Natural killer cell treated with Interleukin-12 subunit alpha and Interleukin-12 subunit beta and Interleukin-15 and Interleukin-18, amount 100 ng/mL, for 72 hours (primary cell): Measurements from ENCODE around the gene OFD1. TPM values are rescaled to one million over a fixed set of nuclear protein-coding genes. Genes with fewer than 3 reads are reported as not detected.

Experiments
- ATAC-seq, 2 donors: fragments of 150-1000 bp; cut with Tn5 transposase in 1 of 2; sonication (Bioruptor Pico), chemical (Tn5 transposase) in 1 of 2; 2 replicates each; pipeline ENCODE4 v1.10.0; 2021
- DNase-seq: peaks from one replicate; pipeline ENCODE4 v3.0.0; 2022; ENCODE audit warnings: low spot score
- H3K27ac Mint-ChIP-seq, 2 donors: 1 replicate in 1 of 2; 2 replicates in 1 of 2; pipeline ENCODE4 v1.8.0; 2022; ENCODE audit warnings: mixed read lengths in 2 of 2, mild to moderate bottlenecking in 1 of 2, moderate library complexity in 1 of 2
- H3K27me3 Mint-ChIP-seq, 2 donors: 1 replicate in 1 of 2; 2 replicates in 1 of 2; pipeline ENCODE4 v1.8.0; 2022; ENCODE audit warnings: mixed read lengths in 2 of 2
- H3K36me3 Mint-ChIP-seq: one replicate; pipeline ENCODE4 v1.8.0; 2022; ENCODE audit warnings: mixed read lengths
- H3K4me1 Mint-ChIP-seq, 2 donors: 1 replicate in 1 of 2; 2 replicates in 1 of 2; pipeline ENCODE4 v1.8.0; 2022; ENCODE audit warnings: low read depth in 2 of 2, mixed read lengths in 2 of 2, mild to moderate bottlenecking in 1 of 2
- H3K4me3 Mint-ChIP-seq: one replicate; pipeline ENCODE4 v1.8.0; 2022; ENCODE audit warnings: mixed read lengths
- H3K9me3 Mint-ChIP-seq: 2 replicates; pipeline ENCODE4 v1.8.0; 2022; ENCODE audit warnings: mixed read lengths
- total RNA-seq, 2 donors: library from RNA; stranded (reverse); gene quantifications; one replicate each; pipeline ENCODE4 v1.2.3, GENCODE V29; 2022

OFD1 gene
- total RNA-seq, 2 donors from 2014 or later = 39.1 to 46.1 TPM

DNA sequence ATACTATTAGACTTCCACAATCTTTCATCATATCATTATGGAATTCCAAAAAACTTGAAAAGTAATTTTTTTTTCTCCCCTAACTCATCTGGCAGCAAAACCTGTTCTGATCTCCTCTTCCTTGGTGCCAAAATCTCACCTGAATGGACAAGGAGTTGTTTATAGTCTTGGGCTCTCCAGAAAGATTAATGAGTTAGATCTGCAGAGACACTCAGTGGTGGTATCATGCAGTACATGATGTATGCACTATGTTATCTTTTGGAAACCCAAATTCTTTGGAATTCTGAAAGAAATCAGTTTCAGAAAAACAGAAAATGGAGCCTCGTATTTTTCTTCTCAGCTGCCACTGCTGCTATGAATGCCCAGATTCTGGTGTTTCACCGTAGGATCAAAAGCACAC lies 70.7 kb downstream of the OFD1 start:
- H3K9me3 Mint-ChIP-seq = no peaks in the 10 kb centered on the region
- peaks cover 6 to 23% of the 10 kb centered on the region in 2 donors for H3K27me3 Mint-ChIP-seq
- no peaks in the 10 kb centered on the region for H3K36me3 Mint-ChIP-seq
- ATAC-seq (no peak), DNase-seq (no peak)
- no peak overlapping the region for H3K27ac Mint-ChIP-seq
- no peaks in the 10 kb centered on the region for H3K4me1 Mint-ChIP-seq
- no peak overlapping the region for H3K4me3 Mint-ChIP-seq

DNA sequence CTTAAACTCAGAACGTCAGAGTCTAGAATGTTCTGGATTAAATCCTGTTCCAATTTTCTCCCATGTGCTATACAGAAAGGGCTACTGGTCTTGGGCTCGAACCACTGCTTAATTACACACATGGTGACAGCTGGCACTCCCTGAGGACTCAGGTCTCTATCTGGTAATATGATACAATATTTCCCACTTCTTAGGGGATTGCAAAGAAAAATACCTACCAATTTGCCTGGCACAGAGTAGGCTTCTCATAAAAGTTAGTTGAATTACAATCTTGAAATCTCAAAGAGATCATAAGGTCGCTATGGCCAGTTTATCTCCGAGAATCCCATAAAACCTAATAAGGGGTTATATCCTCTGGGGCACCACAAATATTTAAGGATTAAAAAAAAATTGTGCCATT lies 73.7 kb downstream of the OFD1 start:
- DNase-seq (no peak), ATAC-seq (no peak)
- Mint-ChIP-seq H3K4me3 (no peak overlapping the region), H3K27me3 (peaks cover 6 to 27% of the 10 kb centered on the region in 2 donors), H3K36me3 (no peaks in the 10 kb centered on the region), H3K4me1 (no peaks in the 10 kb centered on the region), H3K9me3 (no peaks in the 10 kb centered on the region), H3K27ac (no peak overlapping the region)

DNA sequence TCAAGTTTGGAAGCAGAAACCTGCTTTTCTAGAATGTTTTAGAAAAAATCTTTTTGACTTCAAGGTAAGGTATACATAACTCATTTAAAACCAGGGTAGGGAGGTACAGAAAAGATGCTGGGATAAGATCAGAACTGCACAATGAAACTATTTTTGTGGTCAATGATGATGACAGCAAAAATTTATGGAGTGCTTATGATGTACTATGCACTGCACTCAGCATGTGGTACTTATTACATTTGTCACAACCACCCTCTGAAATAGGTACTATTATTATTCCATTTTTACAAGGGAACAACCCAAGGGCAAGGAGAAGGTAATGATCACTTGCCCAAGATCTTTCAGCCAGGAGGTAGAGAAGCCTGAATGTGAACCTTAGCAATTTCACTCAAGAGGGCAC lies 74.3 kb downstream of the OFD1 start:
- no peaks in the 10 kb centered on the region for H3K4me1 Mint-ChIP-seq
- no peak overlapping the region for H3K4me3 Mint-ChIP-seq
- no peaks in the 10 kb centered on the region for H3K9me3 Mint-ChIP-seq
- ATAC-seq (no peak), DNase-seq (no peak)
- no peaks in the 10 kb centered on the region for H3K36me3 Mint-ChIP-seq
- H3K27ac Mint-ChIP-seq = no peak overlapping the region
- H3K27me3 Mint-ChIP-seq = peaks cover 11 to 21% of the 10 kb centered on the region in 2 donors

DNA sequence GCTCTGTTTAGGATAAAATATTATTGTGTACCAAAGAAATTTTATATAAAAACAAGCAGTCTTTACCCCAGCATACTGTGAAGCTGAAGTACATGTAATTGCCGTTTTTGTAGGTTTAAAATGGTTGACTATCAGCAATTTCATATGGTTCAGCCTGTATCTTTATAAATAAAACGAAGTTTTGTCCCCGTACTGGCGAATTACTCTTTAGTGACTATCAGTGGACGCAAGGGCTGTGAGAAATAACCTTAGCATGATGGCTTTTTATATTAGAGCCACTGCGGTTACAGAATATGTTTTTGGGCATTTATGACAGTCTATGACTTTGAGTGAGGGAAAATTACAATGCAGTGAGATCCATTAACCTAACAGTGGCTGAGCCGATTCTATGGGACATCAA lies 81.1 kb downstream of the OFD1 start:
- Mint-ChIP-seq H3K27ac (no peak overlapping the region), H3K36me3 (no peaks in the 10 kb centered on the region), H3K4me3 (no peak overlapping the region), H3K9me3 (no peaks in the 10 kb centered on the region), H3K4me1 (no peaks in the 10 kb centered on the region), H3K27me3 (peaks cover 25 to 37% of the 10 kb centered on the region in 2 donors)
- no peak for ATAC-seq
- no peak for DNase-seq

DNA sequence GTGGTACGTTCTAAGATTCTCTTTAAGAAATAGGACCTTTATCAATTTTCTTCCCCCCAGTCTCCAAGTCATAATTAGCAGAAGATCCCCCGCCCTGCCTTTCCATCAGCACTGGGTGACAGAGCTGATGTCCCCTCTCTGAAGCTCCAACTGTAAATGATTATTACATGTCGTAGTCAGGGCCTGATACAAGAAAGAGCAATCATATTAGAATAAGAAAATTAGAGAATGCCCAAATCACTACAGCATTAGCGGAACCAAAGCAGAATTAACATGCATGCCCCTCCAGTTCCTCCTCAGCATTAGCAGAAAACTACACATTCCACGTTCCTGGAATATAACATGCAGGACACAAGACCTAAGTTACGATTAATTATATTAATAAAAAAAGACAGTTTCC lies 81.6 kb downstream of the OFD1 start:
- H3K27ac Mint-ChIP-seq = no peak overlapping the region
- H3K4me1 Mint-ChIP-seq = no peaks in the 10 kb centered on the region
- DNase-seq = no peak
- H3K4me3 Mint-ChIP-seq = no peak overlapping the region
- no peak for ATAC-seq
- no peaks in the 10 kb centered on the region for H3K36me3 Mint-ChIP-seq
- H3K27me3 Mint-ChIP-seq = peaks cover 25 to 37% of the 10 kb centered on the region in 2 donors
- no peaks in the 10 kb centered on the region for H3K9me3 Mint-ChIP-seq

- Mint-ChIP-seq H3K9me3 (no peaks in the 10 kb centered on the region), H3K4me1 (no peaks in the 10 kb centered on the region), H3K27me3 (peaks cover 25 to 37% of the 10 kb centered on the region in 2 donors), H3K36me3 (no peaks in the 10 kb centered on the region), H3K27ac (no peak within 1 kb of the TSS), H3K4me3 (no peak within 1 kb of the TSS)
- ATAC-seq (no peak), DNase-seq (no peak)
These were observed 82.4 kb downstream of the OFD1 start, which contains the start of gene GPM6B for GRCh38 chrX:13816643-13817627. GPM6B (minus strand) TSS chrX:13817093; CDS start chrX:13816904, 189 bp downstream.

Other genes starting within 250 kb of the OFD1 start
- gene EGFL6, start 165.1 kb upstream of the OFD1 start, total RNA-seq = 1 to 10 TPM; 3.2 to 5.0 TPM
- gene TCEANC, start 81.6 kb upstream of the OFD1 start, total RNA-seq = 1 to 10 TPM; 2.8 to 4.2 TPM
- gene RAB9A, start 45.6 kb upstream of the OFD1 start, total RNA-seq = 10 to 100 TPM; 27.7 to 73.6 TPM
- 10 to 100 TPM; 27.5 to 32.0 TPM for gene TRAPPC2, start 128 bp upstream of the OFD1 start, total RNA-seq
- not detected for gene GPM6B, start 82.3 kb downstream of the OFD1 start, total RNA-seq